NCI-H187 treated with DMSO at 0.1 percent for 48 hours (cell line): ENCODE measurements around the gene NEIL1.

ENCODE experiments used
- DNase-seq: peaks from one replicate; lab custom pipeline; 2025; lab: John Stamatoyannopoulos, UW

NEIL1 gene

GRCh38 chr15:75356517-75356916, 9.7 kb downstream of the NEIL1 start:
- no peak for DNase-seq

- DNase-seq, result no peak
These were observed 11.3 kb downstream of the NEIL1 start for GRCh38 chr15:75357976-75358673.

DNA sequence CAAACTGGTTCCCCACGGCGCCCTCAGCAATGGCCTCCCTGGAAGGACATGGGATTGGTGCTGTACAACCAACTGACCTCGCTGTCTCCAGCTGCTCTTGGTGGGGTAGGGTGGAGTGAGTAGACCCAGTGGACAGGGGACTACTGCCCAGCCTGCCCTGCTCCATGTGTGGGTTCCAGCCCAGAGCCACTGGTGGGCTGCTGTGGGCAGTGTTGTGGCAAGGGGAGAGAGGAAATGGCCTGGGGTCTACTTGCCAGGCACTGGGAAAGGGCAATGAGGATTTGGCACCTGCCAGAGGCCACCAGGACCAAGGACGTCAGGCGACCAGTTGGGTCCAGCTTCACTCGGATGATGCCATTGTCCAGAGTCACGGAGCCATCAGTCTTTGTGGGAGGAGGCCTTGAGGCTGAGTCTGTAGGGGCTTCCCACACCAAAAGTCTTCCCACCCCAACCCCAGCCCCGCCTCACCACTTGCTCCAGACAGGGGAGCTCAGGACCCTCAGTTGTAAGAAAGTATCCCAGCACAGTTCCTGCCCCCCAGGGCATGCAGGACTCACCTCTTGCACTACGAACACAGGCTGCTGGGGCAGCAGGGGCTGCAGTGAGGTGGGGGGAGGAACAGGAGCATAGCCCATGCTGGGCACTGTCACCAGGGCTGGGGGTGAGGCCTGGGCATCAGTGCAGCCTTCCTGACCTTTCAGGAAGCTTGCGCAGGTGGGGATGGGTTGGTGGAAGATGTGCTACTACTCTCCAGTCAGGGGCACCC, 12.1 kb downstream of the NEIL1 start:
- DNase-seq, result no peak

DNA sequence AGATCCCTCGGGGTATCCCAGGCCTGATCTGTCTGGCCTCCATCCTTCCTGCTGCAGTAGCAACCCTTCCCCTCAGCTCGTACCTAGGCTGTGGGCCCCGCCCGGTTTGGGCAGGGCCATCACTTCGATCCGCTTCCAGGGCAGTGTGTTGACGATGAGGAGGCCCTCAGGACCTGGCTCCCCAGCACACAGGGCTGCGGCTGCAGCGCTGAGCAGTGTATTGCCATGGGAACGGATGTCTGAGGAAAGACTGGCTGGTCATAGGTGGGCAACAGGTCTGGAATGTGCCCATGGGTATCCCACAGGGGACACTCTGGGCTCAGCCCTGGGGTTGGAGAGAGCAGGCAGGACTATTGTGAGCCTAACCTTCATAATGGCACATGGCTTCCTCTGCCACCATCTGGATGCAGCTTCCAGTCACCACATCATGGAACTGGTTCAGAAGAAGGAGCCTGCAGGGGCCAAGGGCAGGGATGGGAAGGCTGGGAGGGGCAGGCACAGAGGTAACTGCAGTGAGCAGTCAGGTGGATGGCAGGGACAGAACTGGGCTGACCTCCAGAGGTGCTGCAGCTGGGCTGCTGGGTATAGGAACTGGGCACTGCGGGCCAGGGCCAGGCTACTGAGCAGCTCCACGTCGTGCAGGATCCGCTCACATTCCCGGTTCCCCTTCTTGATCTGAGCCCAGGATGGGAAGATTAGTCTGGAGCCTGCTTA, 12.9 kb downstream of the NEIL1 start:
- DNase-seq, result no peak

- no peak for DNase-seq
These were observed 13.6 kb downstream of the NEIL1 start for GRCh38 chr15:75360391-75360790.

- DNase-seq, result no peak
These were observed 14.0 kb downstream of the NEIL1 start for GRCh38 chr15:75360856-75361255.

DNA sequence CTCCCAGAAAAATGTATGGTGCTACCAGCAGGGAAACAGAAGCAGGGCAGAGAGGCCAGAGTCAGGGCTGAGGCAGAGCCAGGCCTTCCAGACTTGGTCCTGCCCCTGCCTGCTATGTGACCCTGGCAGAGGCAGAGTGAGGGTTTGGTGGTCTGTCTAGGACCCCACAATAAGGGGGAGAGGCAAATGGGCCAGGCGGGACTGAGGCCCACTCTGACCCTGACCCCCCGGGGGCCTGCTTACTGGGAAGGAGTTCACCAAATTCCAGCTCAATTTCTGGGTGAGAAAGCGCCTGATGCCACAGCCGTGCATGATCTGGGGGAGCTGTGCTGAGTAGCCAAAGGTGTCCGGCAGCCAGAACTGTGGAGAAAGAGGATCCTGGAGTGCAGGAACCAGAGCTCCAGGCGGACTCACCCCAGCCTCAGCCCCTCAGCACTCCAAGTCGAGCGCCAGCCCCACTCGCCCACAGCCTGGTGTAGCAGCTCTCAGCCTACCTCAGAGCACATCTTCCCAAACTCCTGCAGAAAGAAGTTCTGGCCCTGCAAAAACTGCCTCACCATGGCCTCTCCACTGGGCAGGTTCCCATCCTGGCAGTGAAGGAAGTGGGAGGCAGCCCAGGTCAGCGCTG, 14.6 kb downstream of the NEIL1 start:
- no peak for DNase-seq

DNA sequence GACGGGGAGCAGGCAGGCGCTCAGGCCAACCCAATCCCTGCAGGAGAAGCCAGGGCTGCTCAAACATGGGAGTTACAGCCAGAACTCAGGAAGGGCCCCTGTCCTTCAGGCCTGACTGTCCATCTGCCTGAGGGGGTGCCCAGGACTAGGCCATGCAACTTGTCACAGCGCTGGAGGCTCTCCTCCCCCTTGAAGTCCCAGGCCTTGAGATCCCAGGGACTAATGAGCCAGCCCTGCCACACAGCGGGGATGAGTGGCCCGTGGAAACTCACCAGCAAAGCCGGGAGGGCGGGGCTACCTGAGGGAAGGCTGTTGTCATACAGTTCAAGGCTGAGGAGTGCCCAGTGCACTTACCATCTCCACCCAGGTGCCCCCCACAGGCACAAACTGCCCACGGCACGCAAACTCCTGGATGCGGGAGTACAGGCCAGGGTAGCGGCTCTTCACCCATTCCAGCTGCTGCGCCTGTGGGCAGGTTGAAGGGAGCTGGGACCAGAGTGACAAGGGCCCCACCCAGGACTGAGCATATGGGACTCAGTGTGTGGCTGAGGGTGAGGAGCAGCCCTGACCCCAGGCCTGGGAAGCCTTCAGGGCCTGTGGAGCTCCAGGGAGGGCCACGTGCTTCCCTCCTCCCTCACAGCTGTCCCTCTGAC, 15.3 kb downstream of the NEIL1 start:
- DNase-seq, result no peak

DNA sequence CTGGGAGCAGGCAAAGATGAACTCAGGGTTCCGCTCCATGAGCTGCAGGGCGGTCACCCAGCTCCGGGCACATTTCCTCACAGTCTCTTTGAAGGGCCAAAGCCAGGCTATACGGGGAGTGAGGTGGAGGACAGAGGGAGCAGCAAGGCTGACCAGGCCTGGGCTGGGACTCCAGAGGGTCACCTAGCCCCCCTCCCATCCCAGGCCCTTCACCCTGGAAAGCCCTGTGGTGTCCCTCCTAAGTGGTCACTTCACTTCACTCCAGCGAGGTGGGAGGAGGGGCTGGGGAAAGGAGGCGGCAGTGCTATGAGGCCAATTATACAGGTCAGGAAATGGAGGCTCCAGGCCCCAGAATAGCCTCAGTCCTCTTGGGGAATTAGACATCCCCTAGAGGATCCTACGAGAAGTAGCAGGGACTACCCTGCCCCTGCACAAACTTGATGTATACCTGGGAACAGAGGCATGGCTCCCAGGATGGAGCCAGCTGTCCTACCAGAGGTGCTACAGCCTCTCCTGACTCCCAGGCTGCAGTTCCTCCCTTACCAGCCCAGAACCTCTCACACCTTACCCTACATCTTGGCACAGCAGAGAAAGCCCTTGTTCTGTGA, 15.9 kb downstream of the NEIL1 start:
- DNase-seq, result no peak

DNA sequence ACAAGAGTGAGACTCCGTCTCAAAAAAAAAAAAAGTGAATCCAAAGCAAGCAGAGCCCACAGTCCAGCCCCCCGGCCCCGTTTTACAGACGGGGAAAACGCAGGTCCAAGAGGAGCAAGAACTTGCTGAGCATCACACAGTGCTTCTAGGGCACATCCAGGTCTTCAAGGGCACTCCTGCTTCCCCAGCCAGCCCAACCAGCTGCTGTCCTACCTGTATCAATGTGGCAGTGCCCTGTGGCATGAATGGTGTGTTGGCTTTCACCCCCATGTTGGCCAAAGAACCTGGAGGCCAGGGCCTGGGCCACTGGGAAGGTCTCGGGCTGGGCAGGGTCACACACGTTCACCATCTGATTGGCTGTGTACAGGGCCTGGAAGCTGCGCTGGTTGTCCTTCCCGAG, 16.9 kb downstream of the NEIL1 start:
- no peak for DNase-seq

GRCh38 chr15:75364881-75365280, 18.0 kb downstream of the NEIL1 start:
- no peak for DNase-seq

- DNase-seq, result no peak
These were observed 19.3 kb downstream of the NEIL1 start for GRCh38 chr15:75366163-75366562.

DNA sequence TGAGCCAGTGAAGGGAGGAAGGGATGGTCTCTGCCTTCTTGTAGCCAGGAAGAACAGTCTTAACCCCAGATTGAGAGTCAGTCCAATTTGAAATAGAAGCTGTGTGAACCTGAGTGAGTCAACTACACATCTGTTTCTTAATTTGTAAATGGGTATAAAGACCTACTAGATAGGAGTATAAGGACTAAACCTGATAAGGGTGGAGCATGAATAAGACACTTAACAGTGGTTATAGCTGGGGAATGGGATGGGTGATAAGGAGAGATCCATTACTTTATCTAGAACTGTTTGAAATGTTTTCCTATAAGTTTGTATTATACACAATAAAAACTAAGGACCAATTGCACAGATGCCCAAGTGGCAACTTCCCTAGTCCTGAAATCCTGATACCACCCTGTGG, 20.2 kb downstream of the NEIL1 start:
- no peak for DNase-seq

GRCh38 chr15:75367406-75367912, 20.6 kb downstream of the NEIL1 start:
- no peak for DNase-seq

DNA sequence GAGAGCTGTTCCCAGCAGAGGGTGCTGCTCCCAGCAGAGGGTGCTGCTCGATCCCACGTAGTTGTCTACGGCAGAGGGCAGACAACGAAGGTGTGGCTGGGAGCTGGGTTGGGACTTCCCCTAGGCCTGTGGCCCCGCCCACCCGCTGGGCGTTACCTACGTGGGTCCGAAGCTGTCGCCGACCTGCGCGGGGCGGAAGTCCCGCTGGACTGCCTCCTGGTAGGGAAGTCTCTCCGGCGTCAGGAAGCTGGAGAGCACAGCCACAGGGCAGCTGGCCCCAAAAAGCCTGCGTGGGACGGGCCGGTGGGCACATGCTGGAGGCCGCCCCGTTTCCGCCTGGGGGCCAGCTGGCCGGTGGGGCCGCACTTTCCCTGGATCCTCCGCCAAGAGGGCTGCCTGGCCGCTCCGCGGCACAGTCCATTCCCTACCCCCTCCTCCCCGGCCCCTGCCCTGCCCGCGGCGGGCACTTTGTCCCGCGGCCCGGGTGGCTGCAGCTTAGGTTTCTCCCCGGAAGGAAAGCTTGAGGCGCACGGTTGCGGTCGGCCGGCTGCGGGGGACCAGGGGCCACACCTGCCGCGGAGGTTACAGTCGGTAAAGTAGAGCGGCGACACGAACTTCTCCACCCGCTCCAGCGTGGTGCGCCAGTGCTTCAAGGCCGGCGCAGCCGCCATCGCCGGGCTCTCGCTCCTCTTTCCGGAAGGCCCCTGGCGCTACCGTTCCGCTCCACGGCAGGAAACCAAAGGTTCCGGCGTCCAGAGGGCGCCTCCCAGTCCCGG, 21.3 kb downstream of the NEIL1 start, which contains the start of gene MAN2C1:
Gene MAN2C1, minus strand, starts transcription at position 695 of the 776 bp plus-strand sequence. Its CDS starts 24 bp downstream, at position 671.
- DNase-seq, result peak; percentile 27

GRCh38 chr15:75368689-75369239, 21.9 kb downstream of the NEIL1 start:
- no peak for DNase-seq

GRCh38 chr15:75369897-75370581, 23.2 kb downstream of the NEIL1 start:
- DNase-seq, result no peak

- DNase-seq, result no peak
These were observed 24.6 kb downstream of the NEIL1 start for GRCh38 chr15:75371486-75371885.

GRCh38 chr15:75371901-75372688, 25.3 kb downstream of the NEIL1 start:
- DNase-seq, result no peak
